Omental fat pad (tissue), 4 donors: ENCODE results near the gene CKAP4. TPM values are rescaled to one million over a fixed set of nuclear protein-coding genes. Genes with fewer than 3 reads are reported as not detected.

ENCODE experiments used
- ATAC-seq: fragments of 150-250 bp; one replicate; pipeline ENCODE4 v1.9.1; 2016; ENCODE audit warnings: mild to moderate bottlenecking, moderate library complexity; ENCODE audit not compliant: low FRiP score
- DNase-seq: peaks from one replicate; pipeline ENCODE4 v3.0.0-alpha.2; 2019; ENCODE audit warnings: low spot score
- total RNA-seq, 4 donors: library from RNA; depleted of rRNA; stranded (reverse); fragments of >200 nt; gene quantifications; one replicate each; pipeline ENCODE4 v1.1.0, GENCODE V29; 2016
- TF ChIP-seq, protein P1 (sequence below), 3 donors: fragments of 450-650 bp; IDR thresholded peaks; one replicate each; pipeline ENCODE4 v1.5.1; 2016 to 2017; ENCODE audit warnings: antibody characterized with exemption in 3 of 3, mild to moderate bottlenecking in 3 of 3, moderate library complexity in 2 of 3

Gene CKAP4
- total RNA-seq, 4 donors from 2014 or later = 32.6 to 44.2 (median 33.5) TPM

DNA sequence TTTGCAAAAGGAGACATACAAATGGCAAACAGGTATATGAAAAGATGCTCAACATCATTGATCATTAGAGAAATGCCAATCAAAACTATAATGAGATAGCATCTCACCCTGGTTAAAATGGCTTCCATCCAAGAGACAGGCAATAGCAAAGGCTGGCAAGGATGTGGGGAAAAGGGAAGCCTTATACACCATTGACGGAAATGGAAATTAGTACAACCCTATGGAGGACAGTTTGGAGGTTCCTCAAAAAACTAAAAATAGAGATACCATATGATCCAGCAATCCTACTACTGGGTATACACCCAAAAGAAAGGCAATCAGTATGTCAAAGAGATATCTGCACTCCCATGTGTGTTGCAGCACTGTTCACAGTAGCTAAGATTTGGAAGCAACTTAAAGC is 17.3 kb upstream of the CKAP4 start:
- ATAC-seq = no peak
- no peak for DNase-seq
- TF ChIP-seq, protein P1, sequence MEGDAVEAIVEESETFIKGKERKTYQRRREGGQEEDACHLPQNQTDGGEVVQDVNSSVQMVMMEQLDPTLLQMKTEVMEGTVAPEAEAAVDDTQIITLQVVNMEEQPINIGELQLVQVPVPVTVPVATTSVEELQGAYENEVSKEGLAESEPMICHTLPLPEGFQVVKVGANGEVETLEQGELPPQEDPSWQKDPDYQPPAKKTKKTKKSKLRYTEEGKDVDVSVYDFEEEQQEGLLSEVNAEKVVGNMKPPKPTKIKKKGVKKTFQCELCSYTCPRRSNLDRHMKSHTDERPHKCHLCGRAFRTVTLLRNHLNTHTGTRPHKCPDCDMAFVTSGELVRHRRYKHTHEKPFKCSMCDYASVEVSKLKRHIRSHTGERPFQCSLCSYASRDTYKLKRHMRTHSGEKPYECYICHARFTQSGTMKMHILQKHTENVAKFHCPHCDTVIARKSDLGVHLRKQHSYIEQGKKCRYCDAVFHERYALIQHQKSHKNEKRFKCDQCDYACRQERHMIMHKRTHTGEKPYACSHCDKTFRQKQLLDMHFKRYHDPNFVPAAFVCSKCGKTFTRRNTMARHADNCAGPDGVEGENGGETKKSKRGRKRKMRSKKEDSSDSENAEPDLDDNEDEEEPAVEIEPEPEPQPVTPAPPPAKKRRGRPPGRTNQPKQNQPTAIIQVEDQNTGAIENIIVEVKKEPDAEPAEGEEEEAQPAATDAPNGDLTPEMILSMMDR (IDR thresholded peaks at IDR 0.05) = no peak

DNA sequence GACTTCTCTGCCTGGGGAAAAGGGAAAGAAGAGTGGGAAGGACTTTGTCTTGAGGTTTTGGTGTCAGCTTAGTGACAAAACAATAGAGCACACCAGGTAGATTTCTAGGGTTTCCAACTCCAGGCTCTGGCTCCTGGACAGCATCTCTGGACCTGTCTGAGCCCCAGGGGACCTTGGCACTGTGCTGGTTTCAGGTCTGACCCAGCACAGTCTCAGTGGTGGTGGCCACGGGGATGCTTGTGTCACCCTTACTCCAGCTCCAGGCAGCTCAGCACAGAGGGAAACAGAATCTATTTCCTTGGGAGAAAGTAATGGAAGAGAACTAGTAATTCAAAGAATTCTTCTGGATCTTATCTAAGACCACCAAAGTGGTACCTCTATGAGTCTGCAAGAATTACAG is 11.1 kb upstream of the CKAP4 start:
- ATAC-seq = no peak
- TF ChIP-seq, protein P1 (IDR thresholded peaks at IDR 0.05) = no peak
- no peak for DNase-seq

DNA sequence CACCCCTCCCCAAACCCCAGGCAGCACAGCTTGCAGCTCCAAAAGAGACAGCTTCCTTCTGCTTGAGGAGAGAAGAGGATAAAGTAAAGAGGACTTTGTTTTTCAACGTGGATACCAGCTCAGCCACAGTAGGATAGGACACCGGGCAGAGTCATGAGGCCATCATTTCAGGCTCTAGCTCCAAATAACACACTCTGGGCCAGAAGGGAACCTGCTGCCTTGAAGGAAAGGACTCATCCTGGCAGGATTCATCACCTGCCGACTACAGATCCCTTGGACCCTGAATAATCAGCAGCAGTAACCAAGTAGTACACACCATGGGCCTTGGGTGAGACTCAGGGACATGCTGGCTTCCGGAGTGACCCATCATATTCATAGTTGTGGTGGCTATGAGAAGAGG is 10.4 kb upstream of the CKAP4 start:
- ATAC-seq (no peak), DNase-seq (no peak)
- TF ChIP-seq, protein P1 (IDR thresholded peaks at IDR 0.05) = no peak

DNA sequence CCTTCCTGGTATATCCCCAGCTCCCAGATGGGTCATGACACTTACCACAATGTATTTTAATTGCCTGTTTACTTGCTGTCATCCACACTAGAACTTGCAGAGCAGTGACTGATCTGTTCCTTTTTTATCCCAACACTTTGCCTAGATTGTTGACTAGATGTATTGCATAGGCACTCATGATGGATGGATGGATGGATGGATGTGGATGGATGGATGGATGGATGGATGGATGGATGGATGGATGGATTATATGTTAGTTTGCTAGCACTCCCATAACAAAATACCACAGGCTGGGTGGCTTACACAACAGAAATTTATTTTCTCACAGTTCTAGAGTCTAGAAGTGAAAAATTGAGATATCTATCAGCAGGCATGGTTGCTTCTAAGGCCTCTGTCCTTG is 8.7 kb upstream of the CKAP4 start:
- ATAC-seq (no peak), DNase-seq (no peak)
- TF ChIP-seq, protein P1 (IDR thresholded peaks at IDR 0.05) = no peak

DNA sequence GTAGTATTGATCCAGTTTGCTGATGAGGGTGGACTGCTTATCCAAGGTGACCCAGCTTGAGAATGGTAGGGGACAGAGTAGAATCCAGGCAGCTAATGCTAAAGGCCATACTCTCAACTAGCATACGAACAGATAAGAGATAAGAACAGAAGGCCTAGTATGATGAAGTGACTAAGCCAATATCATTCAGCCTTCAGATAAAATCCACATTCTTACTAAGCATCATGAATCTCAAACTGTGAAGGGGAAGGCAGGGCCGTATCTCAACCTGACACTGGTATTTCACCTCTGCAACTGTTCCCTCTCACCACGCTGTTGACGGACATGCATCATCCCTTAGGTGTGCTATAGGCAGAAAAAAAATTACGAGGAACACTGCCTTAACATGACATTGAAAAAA is 8.1 kb upstream of the CKAP4 start:
- DNase-seq (no peak), ATAC-seq (no peak)
- TF ChIP-seq, protein P1 (IDR thresholded peaks at IDR 0.05) = no peak

DNA sequence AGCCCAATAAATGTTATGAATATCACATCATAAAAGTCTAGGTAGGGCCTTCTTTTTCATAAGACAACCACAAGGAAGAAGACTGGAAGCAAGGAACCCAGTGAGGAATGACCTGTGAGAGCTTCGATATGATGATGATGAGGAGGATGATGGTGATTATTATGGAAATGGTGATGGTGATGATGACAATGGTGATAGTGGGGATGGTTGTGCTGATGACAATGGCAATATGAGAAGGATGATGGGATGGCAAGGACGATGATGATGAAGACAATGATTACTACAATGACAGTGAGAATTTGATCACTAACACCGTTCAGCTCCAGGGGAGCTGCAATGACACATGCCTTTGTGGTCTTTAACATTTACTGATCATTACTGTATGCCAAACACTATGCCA is 7.7 kb upstream of the CKAP4 start:
- DNase-seq (no peak), ATAC-seq (no peak)
- TF ChIP-seq, protein P1 (IDR thresholded peaks at IDR 0.05) = no peak

DNA sequence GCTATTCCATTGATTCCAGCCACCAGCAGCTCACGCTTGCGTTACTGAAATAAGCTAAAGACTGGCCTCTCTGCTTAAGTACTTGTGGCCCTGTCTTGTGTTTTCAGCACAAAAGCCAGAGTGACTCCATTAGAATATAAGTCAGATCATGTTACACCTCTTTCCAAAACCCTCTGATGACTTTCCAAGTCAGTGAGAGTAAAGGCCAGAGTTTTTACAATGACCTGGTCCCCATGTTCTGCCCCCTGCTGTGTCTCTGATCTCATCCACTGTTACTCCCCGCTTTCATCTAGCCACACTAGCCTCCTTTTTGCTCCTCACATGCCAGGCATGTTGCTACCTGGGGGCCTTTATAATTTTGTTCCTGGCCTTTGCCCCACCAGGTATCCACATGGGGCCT is 6.9 kb upstream of the CKAP4 start:
- TF ChIP-seq, protein P1 (IDR thresholded peaks at IDR 0.05) = no peak
- DNase-seq = no peak
- ATAC-seq = no peak
